ENCODE measurements around the gene VTI1A. TPM values are rescaled to one million over a fixed set of nuclear protein-coding genes. Genes with fewer than 3 reads are reported as not detected.

The VTI1A gene
- polyA plus RNA-seq, 1 donor from 2014 or later, result 28.7 TPM

DNA sequence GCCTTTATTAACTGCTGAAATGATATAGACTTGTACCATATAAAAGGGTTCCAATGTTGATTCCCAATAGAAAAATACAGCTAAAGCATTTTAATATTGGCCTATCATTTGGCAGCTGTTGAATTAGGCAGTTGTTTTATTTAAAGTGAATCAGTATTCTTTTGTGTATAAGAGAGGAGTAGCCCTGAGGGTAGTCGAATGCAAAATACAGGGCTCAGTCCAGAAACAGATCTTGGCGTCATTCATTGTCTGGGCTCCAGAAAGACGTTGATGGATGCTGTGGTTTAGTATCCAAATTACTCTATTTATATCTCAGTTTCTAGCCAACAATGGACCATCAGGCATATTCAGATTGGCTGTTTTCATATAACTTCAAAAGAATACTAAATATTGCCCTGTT, 193.6 kb downstream of the VTI1A start:
- Histone ChIP-seq H3K36me3 (ENCODE audit: insufficient read depth, low read length) (no peaks in the 10 kb centered on the region), H4K20me1 (ENCODE audit: insufficient read depth) (no peaks in the 10 kb centered on the region), H3K27me3 (ENCODE audit: insufficient read depth, low read depth, low read length) (no peaks in the 10 kb centered on the region), H3K4me2 (ENCODE audit: low read length) (no peak overlapping the region), H3K79me2 (replicated peaks; ENCODE audit: insufficient read depth, low read length) (no peaks in the 10 kb centered on the region), H3F3A (ENCODE audit: insufficient read depth, low read length, poor library complexity, severe bottlenecking) (no peaks in the 10 kb centered on the region), H3K9me2 (ENCODE audit: insufficient read depth, low read length) (no peaks in the 10 kb centered on the region), H3K27ac (ENCODE audit: low read length) (no peak overlapping the region), H3K9ac (ENCODE audit: low read length) (no peak overlapping the region), H2AFZ (ENCODE audit: low read depth, low read length) (no peak overlapping the region), H3K4me3 (ENCODE audit: low read length) (no peak overlapping the region), H3K9me3 (ENCODE audit: low read length) (no peaks in the 10 kb centered on the region)
- TF ChIP-seq POLR2AphosphoS5 (IDR thresholded peaks at IDR 0.05) (no peak), MXI1 (conservative IDR thresholded peaks at IDR 0.05; ENCODE audit: poor library complexity, severe bottlenecking) (no peak), TAF1 (IDR thresholded peaks at IDR 0.05; ENCODE audit: low read depth) (no peak), SMC3 (conservative IDR thresholded peaks at IDR 0.05; ENCODE audit: poor library complexity) (no peak), RAD21 (conservative IDR thresholded peaks at IDR 0.05) (no peak), EZH2 (IDR thresholded peaks at IDR 0.05; ENCODE audit: borderline replicate concordance, insufficient read depth, low read length, poor library complexity, severe bottlenecking) (no peak), EP300 (conservative IDR thresholded peaks at IDR 0.05; ENCODE audit: poor library complexity, severe bottlenecking) (no peak), REST (IDR thresholded peaks at IDR 0.05; ENCODE audit: borderline replicate concordance) (no peak)
- TF ChIP-seq, protein P1, sequence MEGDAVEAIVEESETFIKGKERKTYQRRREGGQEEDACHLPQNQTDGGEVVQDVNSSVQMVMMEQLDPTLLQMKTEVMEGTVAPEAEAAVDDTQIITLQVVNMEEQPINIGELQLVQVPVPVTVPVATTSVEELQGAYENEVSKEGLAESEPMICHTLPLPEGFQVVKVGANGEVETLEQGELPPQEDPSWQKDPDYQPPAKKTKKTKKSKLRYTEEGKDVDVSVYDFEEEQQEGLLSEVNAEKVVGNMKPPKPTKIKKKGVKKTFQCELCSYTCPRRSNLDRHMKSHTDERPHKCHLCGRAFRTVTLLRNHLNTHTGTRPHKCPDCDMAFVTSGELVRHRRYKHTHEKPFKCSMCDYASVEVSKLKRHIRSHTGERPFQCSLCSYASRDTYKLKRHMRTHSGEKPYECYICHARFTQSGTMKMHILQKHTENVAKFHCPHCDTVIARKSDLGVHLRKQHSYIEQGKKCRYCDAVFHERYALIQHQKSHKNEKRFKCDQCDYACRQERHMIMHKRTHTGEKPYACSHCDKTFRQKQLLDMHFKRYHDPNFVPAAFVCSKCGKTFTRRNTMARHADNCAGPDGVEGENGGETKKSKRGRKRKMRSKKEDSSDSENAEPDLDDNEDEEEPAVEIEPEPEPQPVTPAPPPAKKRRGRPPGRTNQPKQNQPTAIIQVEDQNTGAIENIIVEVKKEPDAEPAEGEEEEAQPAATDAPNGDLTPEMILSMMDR (IDR thresholded peaks at IDR 0.05; ENCODE audit: poor library complexity, severe bottlenecking), result no peak

- no peaks in the 10 kb centered on the region for H3K27me3 ChIP-seq (ENCODE audit: insufficient read depth, low read depth, low read length)
- no peaks in the 10 kb centered on the region for H3K9me2 ChIP-seq (ENCODE audit: insufficient read depth, low read length)
- TF ChIP-seq POLR2AphosphoS5 (IDR thresholded peaks at IDR 0.05) (no peak), MXI1 (conservative IDR thresholded peaks at IDR 0.05; ENCODE audit: poor library complexity, severe bottlenecking) (no peak), EZH2 (IDR thresholded peaks at IDR 0.05; ENCODE audit: borderline replicate concordance, insufficient read depth, low read length, poor library complexity, severe bottlenecking) (no peak), EP300 (conservative IDR thresholded peaks at IDR 0.05; ENCODE audit: poor library complexity, severe bottlenecking) (no peak), TAF1 (IDR thresholded peaks at IDR 0.05; ENCODE audit: low read depth) (no peak), RAD21 (conservative IDR thresholded peaks at IDR 0.05) (no peak), SMC3 (conservative IDR thresholded peaks at IDR 0.05; ENCODE audit: poor library complexity) (no peak), REST (IDR thresholded peaks at IDR 0.05; ENCODE audit: borderline replicate concordance) (no peak)
- TF ChIP-seq, protein P1 (IDR thresholded peaks at IDR 0.05; ENCODE audit: poor library complexity, severe bottlenecking), result no peak
- no peak overlapping the region for H3K4me2 ChIP-seq (ENCODE audit: low read length)
- no peaks in the 10 kb centered on the region for H3K9me3 ChIP-seq (ENCODE audit: low read length)
- no peak overlapping the region for H3K27ac ChIP-seq (ENCODE audit: low read length)
- no peak overlapping the region for H3K4me3 ChIP-seq (ENCODE audit: low read length)
- no peak overlapping the region for H3K9ac ChIP-seq (ENCODE audit: low read length)
- no peaks in the 10 kb centered on the region for H3K36me3 ChIP-seq (ENCODE audit: insufficient read depth, low read length)
- H2AFZ ChIP-seq (ENCODE audit: low read depth, low read length), result no peak overlapping the region
- H4K20me1 ChIP-seq (ENCODE audit: insufficient read depth), result no peaks in the 10 kb centered on the region
- no peaks in the 10 kb centered on the region for H3K79me2 ChIP-seq (replicated peaks; ENCODE audit: insufficient read depth, low read length)
- no peaks in the 10 kb centered on the region for H3F3A ChIP-seq (ENCODE audit: insufficient read depth, low read length, poor library complexity, severe bottlenecking)
Observed at GRCh38 chr10:112643600-112644264, 196.7 kb downstream of the VTI1A start.
